GM23338 (cell line): ENCODE results near the gene BTNL9.

Experiments used
- CTCF ChIP-seq, 2 experiments: fragments of 200-600 bp in 1 of 2; sonication (generic) in 1 of 2; conservative IDR thresholded peaks; 2 replicates each; pipeline versions ENCODE4 v1.5.1 to v1.6.1; 2016 to 2017; ENCODE audit warnings: antibody characterized with exemption in 2 of 2, low read depth in 2 of 2, mild to moderate bottlenecking in 2 of 2, moderate library complexity in 1 of 2
- ETS1 ChIP-seq: IDR thresholded peaks from 2 replicates; pipeline ENCODE4 v1.6.1; 2016; ENCODE audit warnings: antibody characterized with exemption
- EZH2phosphoT487 ChIP-seq: fragments of 200-600 bp; sonication (generic); IDR thresholded peaks from one replicate; pipeline ENCODE4 v1.8.1; 2018; ENCODE audit warnings: antibody characterized with exemption; ENCODE audit not compliant: unreplicated experiment

GRCh38 chr5:181053488-181054121 lies 13.5 kb downstream of the BTNL9 start:
- TF ChIP-seq CTCF (conservative IDR thresholded peaks at IDR 0.05; ENCODE audit: low read depth in 2 of 2) (no peak), ETS1 (no peak), EZH2phosphoT487 (peak; percentile 16)
